Upper lobe of right lung (tissue), 1 donor: ENCODE measurements around the gene FBXW11. TPM values are rescaled to one million over a fixed set of nuclear protein-coding genes. Genes with fewer than 3 reads are reported as not detected.
A peak's percentile ranks its signal among the peaks of the same experiment; 100 is the strongest.

Experiments used
- ATAC-seq: fragments of 200-7000 bp; cut with Tn5 transposase; one replicate; pipeline ENCODE4 v1.9.1; 2020; ENCODE audit warnings: mild to moderate bottlenecking, moderate library complexity
- DNase-seq: peaks from one replicate; pipeline ENCODE4 v3.0.0-alpha.2; 2020
- H3K27ac ChIP-seq: fragments of 200-600 bp; one replicate; pipeline ENCODE4 v1.8.0; 2022
- H3K27me3 ChIP-seq: fragments of 200-600 bp; one replicate; pipeline ENCODE4 v1.8.0; 2022; ENCODE audit warnings: mild to moderate bottlenecking
- H3K36me3 ChIP-seq: fragments of 200-600 bp; one replicate; pipeline ENCODE4 v1.8.0; 2022
- H3K4me1 ChIP-seq: fragments of 200-600 bp; one replicate; pipeline ENCODE4 v1.8.0; 2022
- H3K4me3 ChIP-seq: fragments of 200-600 bp; one replicate; pipeline ENCODE4 v1.8.0; 2022; ENCODE audit warnings: mild to moderate bottlenecking
- H3K9me3 ChIP-seq: fragments of 200-600 bp; one replicate; pipeline ENCODE4 v1.8.0; 2022
- CTCF ChIP-seq: fragments of 200-600 bp; IDR thresholded peaks from one replicate; pipeline ENCODE4 v1.8.0; 2022; ENCODE audit warnings: antibody characterized with exemption
- intact Hi-C: fragments of 100-400 bp; cut with DNase I; formaldehyde crosslinking; loops from one replicate; pipeline ENCODE4 v1.11.0; 2022
- total RNA-seq: library from RNA; stranded (reverse); fragmentation: NEBNext Ultra II Directional; extraction: Animal tissue kit (Norgen Biotek cat#: 25700); gene quantifications from one replicate; pipeline ENCODE4 v1.2.1, GENCODE V29; 2021
- donor health status: DM: no; HTN: yes; CAD: no; lungs with severe emphysema.

Gene FBXW11
- total RNA-seq, 1 donor from 2014 or later = 61.8 TPM

GRCh38 chr5:171966964-171967363 is 39.5 kb downstream of the FBXW11 start:
- Histone ChIP-seq H3K9me3 (no peaks in the 10 kb centered on the region), H3K4me3 (no peak overlapping the region), H3K27me3 (no peaks in the 10 kb centered on the region), H3K36me3 (no peaks in the 10 kb centered on the region), H3K4me1 (peaks cover 21% of the 10 kb centered on the region), H3K27ac (no peak overlapping the region)
- intact Hi-C loops = no loop called here
- ATAC-seq (no peak), DNase-seq (no peak)
- TF ChIP-seq CTCF = no peak

GRCh38 chr5:171966270-171966669 is 40.2 kb downstream of the FBXW11 start:
- no peak for DNase-seq
- Histone ChIP-seq H3K36me3 (no peaks in the 10 kb centered on the region), H3K4me1 (peaks cover 23% of the 10 kb centered on the region), H3K27me3 (no peaks in the 10 kb centered on the region), H3K4me3 (no peak overlapping the region), H3K9me3 (no peaks in the 10 kb centered on the region), H3K27ac (no peak overlapping the region)
- TF ChIP-seq CTCF = no peak
- no peak for ATAC-seq
- intact Hi-C loops = no loop called here

GRCh38 chr5:171965745-171966144 is 40.7 kb downstream of the FBXW11 start:
- Histone ChIP-seq H3K4me1 (peaks cover 28% of the 10 kb centered on the region), H3K27me3 (no peaks in the 10 kb centered on the region), H3K36me3 (no peaks in the 10 kb centered on the region), H3K9me3 (no peaks in the 10 kb centered on the region), H3K4me3 (no peak overlapping the region), H3K27ac (no peak overlapping the region)
- DNase-seq (no peak), ATAC-seq (peak; percentile 55)
- TF ChIP-seq CTCF = no peak
- intact Hi-C loops = no loop called here

GRCh38 chr5:171963416-171963815 is 43.0 kb downstream of the FBXW11 start:
- Histone ChIP-seq H3K27me3 (no peaks in the 10 kb centered on the region), H3K9me3 (no peaks in the 10 kb centered on the region), H3K4me1 (peaks cover 32% of the 10 kb centered on the region), H3K4me3 (no peak overlapping the region), H3K36me3 (no peaks in the 10 kb centered on the region), H3K27ac (no peak overlapping the region)
- ATAC-seq = no peak
- TF ChIP-seq CTCF = no peak
- DNase-seq = no peak
- intact Hi-C loops = no loop called here

- H3K4me1 ChIP-seq = peaks cover 49% of the 10 kb centered on the region
- no peaks in the 10 kb centered on the region for H3K36me3 ChIP-seq
Observed at GRCh38 chr5:171961117-171961516, 45.3 kb downstream of the FBXW11 start.

More at GRCh38 chr5:171961117-171961516, 45.3 kb downstream of the FBXW11 start:
- intact Hi-C loops = no loop called here
- Histone ChIP-seq H3K4me3 (no peak overlapping the region), H3K27me3 (no peaks in the 10 kb centered on the region), H3K9me3 (no peaks in the 10 kb centered on the region), H3K27ac (no peak overlapping the region)
- ATAC-seq = peak; percentile 89
- TF ChIP-seq CTCF = no peak
- DNase-seq = no peak
